ENCODE data around the gene RNF135.
"Not testable (repeated sequence)": the region's sequence is repeated elsewhere in the genome, so short reads cannot be mapped to it uniquely, and the experiment has no call there.

The RNF135 gene

GRCh38 chr17:30970831-30971567 lies at the start of gene RNF135:
RNF135 (plus strand) TSS chr17:30971039; CDS start chr17:30971074, 35 bp downstream.
- DNase-seq (ENCODE audit: low spot score), result peak; percentile 97

- DNase-seq (ENCODE audit: low spot score), result peak; percentile 54
Measured at GRCh38 chr17:30921544-30922196, 49.2 kb upstream of the RNF135 start, which contains the start of gene ADAP2. ADAP2 (plus strand) TSS chr17:30921945; CDS start chr17:30922015, 70 bp downstream.

- peak; percentile 47 for DNase-seq (ENCODE audit: low spot score)
Measured at GRCh38 chr17:30922235-30923030, 48.4 kb upstream of the RNF135 start.

GRCh38 chr17:30924341-30924740 lies 46.5 kb upstream of the RNF135 start:
- DNase-seq (ENCODE audit: low spot score), result no peak

- no peak for DNase-seq (ENCODE audit: low spot score)
Measured at GRCh38 chr17:30926516-30926915, 44.3 kb upstream of the RNF135 start.

GRCh38 chr17:30927756-30928155 lies 43.1 kb upstream of the RNF135 start:
- no peak for DNase-seq (ENCODE audit: low spot score)

- no peak for DNase-seq (ENCODE audit: low spot score)
Measured at GRCh38 chr17:30928584-30928983, 42.3 kb upstream of the RNF135 start.

- DNase-seq (ENCODE audit: low spot score), result no peak
Measured at GRCh38 chr17:30929081-30929633, 41.7 kb upstream of the RNF135 start.

GRCh38 chr17:30929861-30930260 lies 41.0 kb upstream of the RNF135 start:
- DNase-seq (ENCODE audit: low spot score), result not testable (repeated sequence)

- DNase-seq (ENCODE audit: low spot score), result no peak
Measured at GRCh38 chr17:30930495-30930894, 40.3 kb upstream of the RNF135 start.

- DNase-seq (ENCODE audit: low spot score), result not testable (repeated sequence)
Measured at GRCh38 chr17:30931582-30931981, 39.3 kb upstream of the RNF135 start.

GRCh38 chr17:30933966-30934365 lies 36.9 kb upstream of the RNF135 start:
- DNase-seq (ENCODE audit: low spot score), result no peak

GRCh38 chr17:30939051-30939689 lies 31.7 kb upstream of the RNF135 start:
- no peak for DNase-seq (ENCODE audit: low spot score)

- no peak for DNase-seq (ENCODE audit: low spot score)
Measured at GRCh38 chr17:30942308-30943079, 28.3 kb upstream of the RNF135 start.

- DNase-seq (ENCODE audit: low spot score), result no peak
Measured at GRCh38 chr17:30947796-30948195, 23.0 kb upstream of the RNF135 start.

- DNase-seq (ENCODE audit: low spot score), result peak; percentile 9
Measured at GRCh38 chr17:30950189-30950588, 20.6 kb upstream of the RNF135 start.

GRCh38 chr17:30950669-30951399 lies 20.0 kb upstream of the RNF135 start:
- peak; percentile 82 for DNase-seq (ENCODE audit: low spot score)

GRCh38 chr17:30952638-30953393 lies 18.0 kb upstream of the RNF135 start:
- DNase-seq (ENCODE audit: low spot score), result no peak

GRCh38 chr17:30954046-30954830 lies 16.6 kb upstream of the RNF135 start:
- DNase-seq (ENCODE audit: low spot score), result no peak

Measured in AG20443 (cell line).